ENCODE measurements around the gene LEMD1.
"Not testable (repeated sequence)": the region's sequence is repeated elsewhere in the genome, so short reads cannot be mapped to it uniquely, and the experiment has no call there.

LEMD1 gene

GRCh38 chr1:205416322-205416721 lies 5.5 kb downstream of the LEMD1 start:
- no peak overlapping the region for H3K4me3 ChIP-seq (ENCODE audit: insufficient read depth, low read length, poor library complexity, severe bottlenecking)
- H3F3A ChIP-seq (ENCODE audit: insufficient read depth), result no peaks in the 10 kb centered on the region
- no peaks in the 10 kb centered on the region for H3K79me2 ChIP-seq (ENCODE audit: insufficient read depth, low read length)
- no peak overlapping the region for H3K27ac ChIP-seq (ENCODE audit: low read depth, low read length)
- no peaks in the 10 kb centered on the region for H3K9me3 ChIP-seq (ENCODE audit: insufficient read depth, low read length)
- no peaks in the 10 kb centered on the region for H3K9me2 ChIP-seq (replicated peaks; ENCODE audit: insufficient read depth, low read length)
- H3K27me3 ChIP-seq (ENCODE audit: low read length), result no peaks in the 10 kb centered on the region
- TF ChIP-seq CTCF (IDR thresholded peaks at IDR 0.05; ENCODE audit: insufficient read depth, low read length, poor library complexity, severe bottlenecking), result no peak
- no peak for TF ChIP-seq EZH2phosphoT487 (conservative IDR thresholded peaks at IDR 0.05; ENCODE audit: low read length)
- H4K20me1 ChIP-seq (ENCODE audit: low read depth, low read length), result no peaks in the 10 kb centered on the region
- no peak overlapping the region for H3K9ac ChIP-seq (ENCODE audit: low read length)
- no peaks in the 10 kb centered on the region for H3K36me3 ChIP-seq (ENCODE audit: low read length)
- no peak overlapping the region for H3K4me2 ChIP-seq (ENCODE audit: low read depth, low read length, poor library complexity, severe bottlenecking)
- H2AFZ ChIP-seq (ENCODE audit: low read depth, low read length, severe bottlenecking), result no peak overlapping the region

GRCh38 chr1:205410581-205411298 lies 11.1 kb downstream of the LEMD1 start:
- no peaks in the 10 kb centered on the region for H3K9me3 ChIP-seq (ENCODE audit: insufficient read depth, low read length)
- H3K9me2 ChIP-seq (replicated peaks; ENCODE audit: insufficient read depth, low read length), result no peaks in the 10 kb centered on the region
- H3K27ac ChIP-seq (ENCODE audit: low read depth, low read length), result no peak overlapping the region
- H3K36me3 ChIP-seq (ENCODE audit: low read length), result no peaks in the 10 kb centered on the region
- no peak overlapping the region for H3K4me2 ChIP-seq (ENCODE audit: low read depth, low read length, poor library complexity, severe bottlenecking)
- H4K20me1 ChIP-seq (ENCODE audit: low read depth, low read length), result no peaks in the 10 kb centered on the region
- no peaks in the 10 kb centered on the region for H3K79me2 ChIP-seq (ENCODE audit: insufficient read depth, low read length)
- no peaks in the 10 kb centered on the region for H3K27me3 ChIP-seq (ENCODE audit: low read length)
- no peak overlapping the region for H3K4me3 ChIP-seq (ENCODE audit: insufficient read depth, low read length, poor library complexity, severe bottlenecking)
- no peaks in the 10 kb centered on the region for H3F3A ChIP-seq (ENCODE audit: insufficient read depth)
- no peak overlapping the region for H2AFZ ChIP-seq (ENCODE audit: low read depth, low read length, severe bottlenecking)
- TF ChIP-seq EZH2phosphoT487 (conservative IDR thresholded peaks at IDR 0.05; ENCODE audit: low read length) (no peak), CTCF (IDR thresholded peaks at IDR 0.05; ENCODE audit: insufficient read depth, low read length, poor library complexity, severe bottlenecking) (no peak)
- H3K9ac ChIP-seq (ENCODE audit: low read length), result no peak overlapping the region

- H3F3A ChIP-seq (ENCODE audit: insufficient read depth), result no peaks in the 10 kb centered on the region
- no peak overlapping the region for H3K9ac ChIP-seq (ENCODE audit: low read length)
- H3K79me2 ChIP-seq (ENCODE audit: insufficient read depth, low read length), result no peaks in the 10 kb centered on the region
- H3K9me2 ChIP-seq (replicated peaks; ENCODE audit: insufficient read depth, low read length), result no peaks in the 10 kb centered on the region
- no peaks in the 10 kb centered on the region for H4K20me1 ChIP-seq (ENCODE audit: low read depth, low read length)
- H3K36me3 ChIP-seq (ENCODE audit: low read length), result no peaks in the 10 kb centered on the region
- H2AFZ ChIP-seq (ENCODE audit: low read depth, low read length, severe bottlenecking), result no peak overlapping the region
- H3K4me2 ChIP-seq (ENCODE audit: low read depth, low read length, poor library complexity, severe bottlenecking), result no peak overlapping the region
- H3K9me3 ChIP-seq (ENCODE audit: insufficient read depth, low read length), result no peaks in the 10 kb centered on the region
- H3K27ac ChIP-seq (ENCODE audit: low read depth, low read length), result no peak overlapping the region
- H3K27me3 ChIP-seq (ENCODE audit: low read length), result no peaks in the 10 kb centered on the region
- no peak for TF ChIP-seq EZH2phosphoT487 (conservative IDR thresholded peaks at IDR 0.05; ENCODE audit: low read length)
- no peak for TF ChIP-seq CTCF (IDR thresholded peaks at IDR 0.05; ENCODE audit: insufficient read depth, low read length, poor library complexity, severe bottlenecking)
- no peak overlapping the region for H3K4me3 ChIP-seq (ENCODE audit: insufficient read depth, low read length, poor library complexity, severe bottlenecking)
Observed at GRCh38 chr1:205407970-205408369, 13.9 kb downstream of the LEMD1 start.

- not testable (repeated sequence) for H3K9ac ChIP-seq (ENCODE audit: low read length); H3K4me2 ChIP-seq (ENCODE audit: low read depth, low read length, poor library complexity, severe bottlenecking); H3F3A ChIP-seq (ENCODE audit: insufficient read depth); H3K27me3 ChIP-seq (ENCODE audit: low read length); H2AFZ ChIP-seq (ENCODE audit: low read depth, low read length, severe bottlenecking); H3K79me2 ChIP-seq (ENCODE audit: insufficient read depth, low read length); H3K27ac ChIP-seq (ENCODE audit: low read depth, low read length); H4K20me1 ChIP-seq (ENCODE audit: low read depth, low read length); H3K4me3 ChIP-seq (ENCODE audit: insufficient read depth, low read length, poor library complexity, severe bottlenecking); H3K9me2 ChIP-seq (replicated peaks; ENCODE audit: insufficient read depth, low read length); H3K9me3 ChIP-seq (ENCODE audit: insufficient read depth, low read length); H3K36me3 ChIP-seq (ENCODE audit: low read length)
Observed at GRCh38 chr1:205406252-205406651, 15.6 kb downstream of the LEMD1 start.

- not testable (repeated sequence) for H4K20me1 ChIP-seq (ENCODE audit: low read depth, low read length); H3K4me2 ChIP-seq (ENCODE audit: low read depth, low read length, poor library complexity, severe bottlenecking); H3K27me3 ChIP-seq (ENCODE audit: low read length); H3K36me3 ChIP-seq (ENCODE audit: low read length); H3F3A ChIP-seq (ENCODE audit: insufficient read depth); H3K79me2 ChIP-seq (ENCODE audit: insufficient read depth, low read length); H3K9ac ChIP-seq (ENCODE audit: low read length); H3K9me3 ChIP-seq (ENCODE audit: insufficient read depth, low read length); H3K9me2 ChIP-seq (replicated peaks; ENCODE audit: insufficient read depth, low read length); H3K4me3 ChIP-seq (ENCODE audit: insufficient read depth, low read length, poor library complexity, severe bottlenecking); H3K27ac ChIP-seq (ENCODE audit: low read depth, low read length); H2AFZ ChIP-seq (ENCODE audit: low read depth, low read length, severe bottlenecking)
Observed at GRCh38 chr1:205404484-205404883, 17.4 kb downstream of the LEMD1 start.
